Mesendoderm (in vitro differentiated cells): ENCODE data around the gene AGAP1.

Source experiments
- DNase-seq: peaks from one replicate; pipeline ENCODE4 v3.0.0; 2013
- H2AK5ac ChIP-seq: 2 replicates; pipeline ENCODE4 v1.6.1; 2013; ENCODE audit warnings: low read length, inconsistent platforms
- H2BK120ac ChIP-seq: 2 replicates; pipeline ENCODE4 v1.6.1; 2013; ENCODE audit warnings: low read depth, mild to moderate bottlenecking, low read length, moderate library complexity, mixed read lengths
- H2BK15ac ChIP-seq: replicated peaks from 2 replicates; pipeline ENCODE4 v1.6.1; 2013; ENCODE audit warnings: low read depth, mild to moderate bottlenecking, moderate library complexity
- H2BK5ac ChIP-seq: 2 replicates; pipeline ENCODE4 v1.6.1; 2013; ENCODE audit warnings: low read length, inconsistent platforms
- H3K18ac ChIP-seq: 2 replicates; pipeline ENCODE4 v1.6.1; 2013; ENCODE audit warnings: mild to moderate bottlenecking, low read length, mixed read lengths
- H3K23ac ChIP-seq: one replicate; pipeline ENCODE4 v1.6.1; 2013; ENCODE audit warnings: low read length
- H3K27ac ChIP-seq: 2 replicates; pipeline ENCODE4 v1.5.1; 2013; ENCODE audit warnings: low read depth, mild to moderate bottlenecking, inconsistent platforms, low read length, moderate library complexity
- H3K27me3 ChIP-seq: 2 replicates; pipeline ENCODE4 v1.6.1; 2013; ENCODE audit warnings: low read length, control low read depth, mild to moderate bottlenecking, inconsistent platforms; ENCODE audit not compliant: insufficient read depth, poor library complexity
- H3K36me3 ChIP-seq: 2 replicates; pipeline ENCODE4 v1.6.1; 2013; ENCODE audit warnings: low read length, inconsistent platforms; ENCODE audit not compliant: control insufficient read depth, insufficient read depth
- H3K4ac ChIP-seq: one replicate; pipeline ENCODE4 v1.6.1; 2013; ENCODE audit warnings: low read depth, mild to moderate bottlenecking, low read length, moderate library complexity
- H3K4me1 ChIP-seq: 2 replicates; pipeline ENCODE4 v1.6.1; 2013; ENCODE audit warnings: low read depth, low read length, inconsistent platforms; ENCODE audit not compliant: control insufficient read depth
- H3K4me2 ChIP-seq: 2 replicates; pipeline ENCODE4 v1.6.1; 2013; ENCODE audit warnings: low read length
- H3K4me3 ChIP-seq: 2 replicates; pipeline ENCODE4 v1.5.1; 2013; ENCODE audit warnings: mild to moderate bottlenecking, low read length
- H3K56ac ChIP-seq: one replicate; pipeline ENCODE4 v1.6.1; 2013; ENCODE audit warnings: low read length
- H3K79me1 ChIP-seq: 2 replicates; pipeline ENCODE4 v1.6.1; 2013; ENCODE audit warnings: low read length, inconsistent platforms
- H3K79me2 ChIP-seq: 2 replicates; pipeline ENCODE4 v1.6.1; 2013; ENCODE audit warnings: mild to moderate bottlenecking, low read length; ENCODE audit not compliant: control insufficient read depth, insufficient read depth
- H3K9ac ChIP-seq: 2 replicates; pipeline ENCODE4 v1.6.1; 2013; ENCODE audit warnings: low read length, inconsistent platforms
- H4K5ac ChIP-seq: one replicate; pipeline ENCODE4 v1.6.1; 2013; ENCODE audit warnings: low read length
- H4K8ac ChIP-seq: one replicate; pipeline ENCODE4 v1.6.1; 2013; ENCODE audit warnings: low read depth, mild to moderate bottlenecking, control low read depth, low read length, moderate library complexity
- WGBS: extraction: QIAGEN DNeasy Blood & Tissue Kit; methylation state at CpG from one replicate; pipeline ENCODE4 v1.1.7; 2013; ENCODE audit warnings: low lambda C conversion rate, missing lambda C conversion rate; ENCODE audit not compliant: insufficient coverage; ENCODE audit errors: extremely low coverage; 5-methylcytosine and 5-hydroxymethylcytosine counted together

AGAP1 gene

GRCh38 chr2:235523486-235524150, 29.8 kb downstream of the AGAP1 start:
- Histone ChIP-seq H3K56ac (no peak overlapping the region), H3K18ac (no peak overlapping the region), H3K4me1 (peaks cover 4% of the 10 kb centered on the region), H2BK15ac (no peak overlapping the region), H3K27ac (no peak overlapping the region), H3K4me2 (no peak overlapping the region), H4K5ac (no peak overlapping the region), H3K27me3 (no peaks in the 10 kb centered on the region), H2BK5ac (no peak overlapping the region), H3K4me3 (no peak overlapping the region), H3K79me1 (peaks cover 33% of the 10 kb centered on the region), H3K23ac (no peak overlapping the region), H2AK5ac (no peak overlapping the region), H2BK120ac (no peak overlapping the region), H3K9ac (no peak overlapping the region), H4K8ac (no peak overlapping the region), H3K4ac (no peak overlapping the region), H3K79me2 (peaks cover 50% of the 10 kb centered on the region), H3K36me3 (no peaks in the 10 kb centered on the region)
- WGBS: no CpG with 5 or more reads among the region's 18 CpGs
- DNase-seq: no peak

- H3K9ac ChIP-seq: no peak overlapping the region
- H3K27ac ChIP-seq: no peak overlapping the region
- no peak overlapping the region for H3K4ac ChIP-seq
- no peak overlapping the region for H3K18ac ChIP-seq
- H4K8ac ChIP-seq: no peak overlapping the region
- no peak overlapping the region for H2BK15ac ChIP-seq
- H2BK120ac ChIP-seq: no peak overlapping the region
- no peak overlapping the region for H4K5ac ChIP-seq
- H3K56ac ChIP-seq: no peak overlapping the region
- H3K79me1 ChIP-seq: peaks cover 42% of the 10 kb centered on the region
- no peak overlapping the region for H3K23ac ChIP-seq
- no peak for DNase-seq
- no peaks in the 10 kb centered on the region for H3K27me3 ChIP-seq
- H3K79me2 ChIP-seq: peaks cover 56% of the 10 kb centered on the region
- no peak overlapping the region for H3K4me3 ChIP-seq
- H2BK5ac ChIP-seq: no peak overlapping the region
- no peak overlapping the region for H3K4me2 ChIP-seq
- H3K4me1 ChIP-seq: peaks cover 4% of the 10 kb centered on the region
- no CpG with 5 or more reads among the region's 1 CpG for WGBS
- no peaks in the 10 kb centered on the region for H3K36me3 ChIP-seq
- H2AK5ac ChIP-seq: no peak overlapping the region
These were observed 32.3 kb downstream of the AGAP1 start for GRCh38 chr2:235526166-235526565.

- Histone ChIP-seq H4K5ac (no peak overlapping the region), H3K79me1 (peaks cover 37% of the 10 kb centered on the region), H3K4me2 (no peak overlapping the region), H3K56ac (no peak overlapping the region), H3K27me3 (no peaks in the 10 kb centered on the region), H2AK5ac (no peak overlapping the region), H3K4ac (no peak overlapping the region), H3K36me3 (no peaks in the 10 kb centered on the region), H3K27ac (no peak overlapping the region), H3K79me2 (peaks cover 52% of the 10 kb centered on the region), H3K9ac (no peak overlapping the region), H2BK15ac (no peak overlapping the region), H3K4me3 (no peak overlapping the region), H2BK120ac (no peak overlapping the region), H4K8ac (no peak overlapping the region), H3K18ac (no peak overlapping the region), H3K4me1 (peaks cover 4% of the 10 kb centered on the region), H3K23ac (no peak overlapping the region), H2BK5ac (no peak overlapping the region)
- WGBS: no CpG with 5 or more reads among the region's 7 CpGs
- peak; percentile 50 for DNase-seq
These were observed 34.1 kb downstream of the AGAP1 start for GRCh38 chr2:235527806-235528469.

- no CpG with 5 or more reads among the region's 3 CpGs for WGBS
- Histone ChIP-seq H3K23ac (no peak overlapping the region), H4K8ac (no peak overlapping the region), H2BK5ac (no peak overlapping the region), H2AK5ac (no peak overlapping the region), H3K27ac (no peak overlapping the region), H2BK120ac (no peak overlapping the region), H3K4me3 (no peak overlapping the region), H3K27me3 (no peaks in the 10 kb centered on the region), H3K79me2 (peaks cover 42% of the 10 kb centered on the region), H3K4ac (no peak overlapping the region), H3K56ac (no peak overlapping the region), H3K4me1 (peaks cover 4% of the 10 kb centered on the region), H3K4me2 (no peak overlapping the region), H3K79me1 (peaks cover 35% of the 10 kb centered on the region), H4K5ac (no peak overlapping the region), H3K18ac (no peak overlapping the region), H2BK15ac (no peak overlapping the region), H3K36me3 (no peaks in the 10 kb centered on the region), H3K9ac (no peak overlapping the region)
- DNase-seq: no peak
These were observed 35.8 kb downstream of the AGAP1 start for GRCh38 chr2:235529621-235530020.

GRCh38 chr2:235530735-235531134, 36.9 kb downstream of the AGAP1 start:
- DNase-seq: no peak
- H2AK5ac ChIP-seq: no peak overlapping the region
- WGBS: no CpG with 5 or more reads among the region's 5 CpGs

More at GRCh38 chr2:235530735-235531134, 36.9 kb downstream of the AGAP1 start:
- H3K23ac ChIP-seq: no peak overlapping the region
- no peak overlapping the region for H2BK15ac ChIP-seq
- no peak overlapping the region for H4K5ac ChIP-seq
- no peak overlapping the region for H3K18ac ChIP-seq
- no peak overlapping the region for H3K56ac ChIP-seq
- H3K79me2 ChIP-seq: peaks cover 42% of the 10 kb centered on the region
- H3K9ac ChIP-seq: no peak overlapping the region
- H3K36me3 ChIP-seq: no peaks in the 10 kb centered on the region
- peaks cover 37% of the 10 kb centered on the region for H3K79me1 ChIP-seq
- H4K8ac ChIP-seq: no peak overlapping the region
- no peak overlapping the region for H3K4me3 ChIP-seq
- no peaks in the 10 kb centered on the region for H3K27me3 ChIP-seq
- H3K4me1 ChIP-seq: peaks cover 4% of the 10 kb centered on the region
- H2BK5ac ChIP-seq: no peak overlapping the region
- no peak overlapping the region for H3K4ac ChIP-seq
- no peak overlapping the region for H3K27ac ChIP-seq
- H3K4me2 ChIP-seq: no peak overlapping the region
- no peak overlapping the region for H2BK120ac ChIP-seq
